ENCODE measurements around the gene ZNFX1. TPM values are rescaled to one million over a fixed set of nuclear protein-coding genes. Genes with fewer than 3 reads are reported as not detected.
A peak's percentile ranks its signal among the peaks of the same experiment; 100 is the strongest.
"Not testable (repeated sequence)": the region's sequence is repeated elsewhere in the genome, so short reads cannot be mapped to it uniquely, and the experiment has no call there.

ZNFX1 gene
- total RNA-seq, 4 donors from 2014 or later: 20.0 to 46.2 (median 26.3) TPM

- Histone ChIP-seq H3K9me3 (no peaks in the 10 kb centered on the region), H3K27ac (no peak overlapping the region), H3K36me3 (no peaks in the 10 kb centered on the region), H3K4me3 (peak overlapping the region in 1 of 2 donors; percentile 6), H3K4me1 (no peaks in the 10 kb centered on the region), H3K27me3 (peaks cover 6 to 7% of the 10 kb centered on the region in 2 donors)
- DNase-seq: no peak
- intact Hi-C loops (cut with DNase I; ENCODE audit: low total_unique reads): no loop called here
- no peak for TF ChIP-seq POLR2A (IDR thresholded peaks at IDR 0.05)
- TF ChIP-seq, protein P1, sequence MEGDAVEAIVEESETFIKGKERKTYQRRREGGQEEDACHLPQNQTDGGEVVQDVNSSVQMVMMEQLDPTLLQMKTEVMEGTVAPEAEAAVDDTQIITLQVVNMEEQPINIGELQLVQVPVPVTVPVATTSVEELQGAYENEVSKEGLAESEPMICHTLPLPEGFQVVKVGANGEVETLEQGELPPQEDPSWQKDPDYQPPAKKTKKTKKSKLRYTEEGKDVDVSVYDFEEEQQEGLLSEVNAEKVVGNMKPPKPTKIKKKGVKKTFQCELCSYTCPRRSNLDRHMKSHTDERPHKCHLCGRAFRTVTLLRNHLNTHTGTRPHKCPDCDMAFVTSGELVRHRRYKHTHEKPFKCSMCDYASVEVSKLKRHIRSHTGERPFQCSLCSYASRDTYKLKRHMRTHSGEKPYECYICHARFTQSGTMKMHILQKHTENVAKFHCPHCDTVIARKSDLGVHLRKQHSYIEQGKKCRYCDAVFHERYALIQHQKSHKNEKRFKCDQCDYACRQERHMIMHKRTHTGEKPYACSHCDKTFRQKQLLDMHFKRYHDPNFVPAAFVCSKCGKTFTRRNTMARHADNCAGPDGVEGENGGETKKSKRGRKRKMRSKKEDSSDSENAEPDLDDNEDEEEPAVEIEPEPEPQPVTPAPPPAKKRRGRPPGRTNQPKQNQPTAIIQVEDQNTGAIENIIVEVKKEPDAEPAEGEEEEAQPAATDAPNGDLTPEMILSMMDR (IDR thresholded peaks at IDR 0.05): no peak
Observed at GRCh38 chr20:49319208-49319809, 41.5 kb upstream of the ZNFX1 start.

DNA sequence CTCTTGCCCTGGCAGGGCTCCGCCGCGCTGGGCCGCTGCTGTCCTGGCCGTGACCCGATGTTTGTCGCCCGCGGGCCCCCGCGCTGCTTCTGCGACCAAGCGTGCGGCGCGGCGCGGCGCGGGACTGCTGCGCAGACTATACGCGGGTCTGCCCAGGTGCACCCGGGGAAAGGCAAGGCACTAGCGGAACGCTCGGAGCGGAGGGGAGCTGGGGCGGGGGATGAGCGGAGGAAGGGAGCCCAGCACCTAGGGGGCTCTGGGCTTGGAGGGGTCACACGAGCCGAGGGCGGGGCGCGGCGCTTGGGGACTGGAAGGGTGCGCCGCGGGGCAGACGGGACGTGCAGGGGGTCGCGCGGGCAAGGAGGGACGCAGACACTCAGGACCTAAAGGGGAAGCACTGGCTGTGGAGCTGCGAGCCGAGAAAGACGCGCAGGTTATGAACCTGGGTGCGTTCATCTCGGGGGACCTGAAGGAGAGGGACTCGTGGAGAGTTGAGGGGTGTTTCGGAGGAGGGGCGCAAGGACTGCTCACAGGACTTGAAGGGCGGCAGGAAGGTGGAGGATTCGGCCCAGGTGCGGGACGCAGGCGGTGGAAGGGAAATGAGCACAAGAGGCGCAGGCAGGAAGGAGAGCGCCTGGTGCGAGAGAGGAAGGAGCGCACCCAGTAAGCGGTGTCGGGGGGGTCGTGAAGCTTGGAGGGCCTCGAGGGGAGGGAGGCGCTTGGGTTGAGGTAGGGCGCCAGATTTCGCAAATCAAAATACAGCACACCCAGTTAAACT lies 40.8 kb upstream of the ZNFX1 start:
- H3K4me3 ChIP-seq: peak overlapping the region; percentile 6 to 12
- peaks cover 6 to 7% of the 10 kb centered on the region in 2 donors for H3K27me3 ChIP-seq
- intact Hi-C loops (cut with DNase I; ENCODE audit: low total_unique reads): no loop called here

GRCh38 chr20:49318091-49318429 lies 40.2 kb upstream of the ZNFX1 start:
- intact Hi-C loops (cut with DNase I; ENCODE audit: low total_unique reads): no loop called here
- H3K4me3 ChIP-seq: no peak overlapping the region
- TF ChIP-seq POLR2A (IDR thresholded peaks at IDR 0.05): no peak
- H3K4me1 ChIP-seq: no peaks in the 10 kb centered on the region
- H3K27ac ChIP-seq: no peak overlapping the region
- H3K36me3 ChIP-seq: no peaks in the 10 kb centered on the region
- no peaks in the 10 kb centered on the region for H3K9me3 ChIP-seq
- DNase-seq: no peak
- H3K27me3 ChIP-seq: peaks cover 6 to 7% of the 10 kb centered on the region in 2 donors

More for the DNA sequence above, 40.8 kb upstream of the ZNFX1 start:
- H3K27ac ChIP-seq: no peak overlapping the region
- TF ChIP-seq, protein P1 (IDR thresholded peaks at IDR 0.05): no peak
- TF ChIP-seq POLR2A (IDR thresholded peaks at IDR 0.05): no peak
- H3K9me3 ChIP-seq: no peaks in the 10 kb centered on the region
- DNase-seq: no peak
- no peaks in the 10 kb centered on the region for H3K4me1 ChIP-seq
- no peaks in the 10 kb centered on the region for H3K36me3 ChIP-seq

GRCh38 chr20:49316704-49317103 lies 38.8 kb upstream of the ZNFX1 start:
- intact Hi-C loops (cut with DNase I; ENCODE audit: low total_unique reads): no loop called here
- Histone ChIP-seq H3K27ac (no peak overlapping the region), H3K4me1 (no peaks in the 10 kb centered on the region), H3K27me3 (peaks cover 6 to 7% of the 10 kb centered on the region in 2 donors), H3K36me3 (no peaks in the 10 kb centered on the region), H3K9me3 (no peaks in the 10 kb centered on the region), H3K4me3 (no peak overlapping the region)
- DNase-seq: no peak
- TF ChIP-seq, protein P1 (IDR thresholded peaks at IDR 0.05): no peak
- no peak for TF ChIP-seq POLR2A (IDR thresholded peaks at IDR 0.05)

- DNase-seq: no peak
- TF ChIP-seq, protein P1 (IDR thresholded peaks at IDR 0.05): no peak
- no peak for TF ChIP-seq POLR2A (IDR thresholded peaks at IDR 0.05)
- H3K27ac ChIP-seq: no peak overlapping the region
- H3K4me3 ChIP-seq: no peak overlapping the region
- H3K4me1 ChIP-seq: no peaks in the 10 kb centered on the region
- no peaks in the 10 kb centered on the region for H3K9me3 ChIP-seq
- no peaks in the 10 kb centered on the region for H3K36me3 ChIP-seq
- intact Hi-C loops (cut with DNase I; ENCODE audit: low total_unique reads): no loop called here
- peaks cover 6 to 7% of the 10 kb centered on the region in 2 donors for H3K27me3 ChIP-seq
Observed at GRCh38 chr20:49315580-49315979, 37.7 kb upstream of the ZNFX1 start.

DNA sequence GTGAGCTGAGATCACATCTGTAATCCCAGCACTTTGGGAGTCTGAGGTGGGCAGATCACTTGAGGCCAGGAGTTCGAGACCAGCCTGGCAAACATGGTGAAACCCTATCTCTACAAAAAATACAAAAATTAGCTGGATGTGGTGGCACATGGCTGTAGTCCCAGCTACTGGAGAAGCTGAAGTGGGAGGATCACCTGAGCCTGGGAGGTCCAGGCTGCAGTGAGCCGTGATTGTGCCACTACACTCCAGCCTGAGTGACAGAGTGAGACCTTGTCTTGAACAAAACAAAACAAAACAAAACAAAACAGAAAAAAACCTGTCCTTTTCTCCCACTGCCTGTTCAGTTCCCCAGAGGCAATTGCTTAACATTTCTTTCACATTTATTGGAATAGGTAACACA lies 36.2 kb upstream of the ZNFX1 start:
- DNase-seq; intact Hi-C loops (cut with DNase I; ENCODE audit: low total_unique reads); H3K4me3 ChIP-seq; H3K27ac ChIP-seq; H3K36me3 ChIP-seq; H3K27me3 ChIP-seq; H3K9me3 ChIP-seq; H3K4me1 ChIP-seq: not testable (repeated sequence)
